Keratinocyte (primary cell): ENCODE measurements around the gene ETV5. TPM values are rescaled to one million over a fixed set of nuclear protein-coding genes. Genes with fewer than 3 reads are reported as not detected.

Experiments used
- DNase-seq: peaks from one replicate; pipeline ENCODE4 v3.0.0-alpha.2; 2011; ENCODE audit warnings: low read depth, missing footprints, low spot score
- FAIRE-seq: peaks from 2 replicates; lab custom pipeline; 2011; peaks lifted over from hg19 to GRCh38; lab: Jason Lieb, UNC
- H2AFZ ChIP-seq: 2 replicates; pipeline ENCODE4 v1.6.0; 2012; ENCODE audit warnings: low read length, control low read depth, inconsistent platforms; ENCODE audit not compliant: control insufficient read depth
- H3K27ac ChIP-seq: 2 replicates; pipeline ENCODE4 v1.5.1; 2011; ENCODE audit warnings: low read length; ENCODE audit not compliant: control insufficient read depth, insufficient read depth
- H3K27me3 ChIP-seq: 3 replicates; pipeline ENCODE4 v1.6.0; 2011; ENCODE audit warnings: low read length; ENCODE audit not compliant: control insufficient read depth, insufficient read depth; ENCODE audit errors: extremely low read depth
- H3K36me3 ChIP-seq, 2 experiments: 2 replicates in 1 of 2; 3 replicates in 1 of 2; pipeline ENCODE4 v1.5.1; 2011; ENCODE audit warnings: low read length in 2 of 2, mild to moderate bottlenecking in 1 of 2; ENCODE audit not compliant: control insufficient read depth in 2 of 2, insufficient read depth in 2 of 2; ENCODE audit errors: extremely low read depth in 1 of 2
- H3K4me1 ChIP-seq: 3 replicates; pipeline ENCODE4 v1.5.1; 2011; ENCODE audit warnings: low read length; ENCODE audit not compliant: control insufficient read depth, insufficient read depth; ENCODE audit errors: extremely low read depth
- H3K4me2 ChIP-seq: 3 replicates; pipeline ENCODE4 v1.6.0; 2011; ENCODE audit warnings: low read depth, low read length; ENCODE audit not compliant: control insufficient read depth, insufficient read depth; ENCODE audit errors: extremely low read depth
- H3K4me3 ChIP-seq, 3 experiments: fragments of 200-600 bp in 1 of 3; sonication (generic) in 1 of 3; 2 replicates in 2 of 3; 3 replicates in 1 of 3; pipeline ENCODE4 v1.5.1; 2011 to 2016; ENCODE audit warnings: low read length in 3 of 3, mild to moderate bottlenecking in 3 of 3, control low read depth in 2 of 3, inconsistent platforms in 1 of 3, low read depth in 1 of 3, mixed read lengths in 1 of 3, mixed run types in 1 of 3, moderate library complexity in 1 of 3; ENCODE audit not compliant: control insufficient read depth in 2 of 3, insufficient read depth in 2 of 3; ENCODE audit errors: extremely low read depth in 1 of 3
- H3K79me2 ChIP-seq: 2 replicates; pipeline ENCODE4 v1.6.0; 2012; ENCODE audit warnings: low read length; ENCODE audit not compliant: control insufficient read depth, insufficient read depth
- H3K9ac ChIP-seq: 3 replicates; pipeline ENCODE4 v1.6.0; 2011; ENCODE audit warnings: low read length; ENCODE audit not compliant: control insufficient read depth, insufficient read depth; ENCODE audit errors: extremely low read depth
- H3K9me1 ChIP-seq: 3 replicates; pipeline ENCODE4 v1.6.0; 2011; ENCODE audit warnings: low read length; ENCODE audit not compliant: control insufficient read depth, insufficient read depth; ENCODE audit errors: extremely low read depth
- H3K9me3 ChIP-seq: 2 replicates; pipeline ENCODE4 v1.5.1; 2012; ENCODE audit warnings: low read depth, low read length; ENCODE audit not compliant: control insufficient read depth
- H4K20me1 ChIP-seq: 3 replicates; pipeline ENCODE4 v1.6.0; 2011; ENCODE audit warnings: low read length; ENCODE audit not compliant: control insufficient read depth, insufficient read depth; ENCODE audit errors: extremely low read depth
- CTCF ChIP-seq, 3 experiments: IDR thresholded peaks in 1 of 3; conservative IDR thresholded peaks in 1 of 3; optimal IDR thresholded peaks in 1 of 3; 2 replicates in 2 of 3; 3 replicates in 1 of 3; pipeline versions ENCODE3 to v1.5.1; 2011; ENCODE audit warnings: low read length in 3 of 3, mild to moderate bottlenecking in 3 of 3, moderate library complexity in 2 of 3, control low read depth in 1 of 3, inconsistent platforms in 1 of 3; ENCODE audit not compliant: insufficient read depth in 2 of 3; ENCODE audit errors: extremely low read depth in 1 of 3
- EZH2 ChIP-seq: IDR thresholded peaks from one replicate; pipeline ENCODE4 v1.6.1; 2012; ENCODE audit warnings: inconsistent platforms, mild to moderate bottlenecking, low read length, moderate library complexity
- dilution Hi-C: fragments of 300-500 bp; cut with MboI; formaldehyde crosslinking; loops from one replicate; pipeline ENCODE4 v1.7.0; 2020; ENCODE audit warnings: low sequenced_read_pairs; ENCODE audit not compliant: extremely low pct_ligation_motif_present
- polyA plus RNA-seq, 5 experiments: library from polyadenylated mRNA; depleted of rRNA in 3 of 5; stranded (reverse) in 3 of 5; stranded (forward) in 1 of 5; unstranded in 1 of 5; fragments of >200 nt; gene quantifications; 1 replicate in 1 of 5; 2 replicates in 3 of 5; 3 replicates in 1 of 5; pipeline versions ENCODE4 v1.2.1 to v1.2.3, GENCODE V29; 2011 to 2012; ENCODE audit warnings: missing spikeins in 2 of 5, low read depth in 1 of 5, low replicate concordance in 1 of 5

Gene ETV5
- polyA plus RNA-seq, 1 donor (not counting 4 experiments of a cell fraction or from before 2014, with no cell fraction given), result 28.7 TPM

- FAIRE-seq, result no peak
- dilution Hi-C loops, result no loop called here
- TF ChIP-seq CTCF (optimal IDR thresholded peaks at IDR 0.05 in 1 of 3, IDR thresholded peaks at IDR 0.05 in 1 of 3, conservative IDR thresholded peaks at IDR 0.05 in 1 of 3; ENCODE audit: extremely low read depth in 1 of 3, insufficient read depth in 2 of 3, low read length in 3 of 3), result no peak
- no peak for TF ChIP-seq EZH2
- Histone ChIP-seq H3K27me3 (no peaks in the 10 kb centered on the region), H3K9me3 (no peaks in the 10 kb centered on the region), H2AFZ (no peak overlapping the region), H3K4me2 (no peak overlapping the region), H3K4me3 (no peak overlapping the region), H3K79me2 (no peaks in the 10 kb centered on the region), H4K20me1 (no peaks in the 10 kb centered on the region), H3K27ac (no peak overlapping the region), H3K9me1 (no peaks in the 10 kb centered on the region), H3K36me3 (no peaks in the 10 kb centered on the region), H3K4me1 (no peaks in the 10 kb centered on the region), H3K9ac (no peak overlapping the region)
- DNase-seq, result no peak
Observed at GRCh38 chr3:186001842-186002241, 107.0 kb downstream of the ETV5 start.

DNA sequence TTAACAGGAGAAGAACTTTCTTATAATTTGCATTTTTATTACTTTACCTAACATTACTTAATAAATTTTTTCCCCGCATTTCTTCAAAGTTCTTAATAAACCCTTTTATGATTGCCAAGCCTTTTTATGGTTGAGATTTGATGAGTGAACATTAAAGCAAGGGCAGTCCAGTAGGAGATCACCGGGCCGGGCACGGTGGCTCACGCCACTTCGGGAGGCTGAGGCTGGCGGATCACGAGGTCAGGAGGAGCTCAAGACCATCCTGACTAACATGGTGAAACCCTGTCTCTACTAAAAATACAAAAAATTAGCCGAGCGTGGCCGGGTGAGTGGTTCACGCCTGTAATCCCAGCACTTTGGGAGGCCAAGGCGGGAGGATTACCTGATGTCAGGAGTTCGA, 109.7 kb downstream of the ETV5 start:
- dilution Hi-C loops, result no loop called here
- no peak for FAIRE-seq

More for the DNA sequence above, 109.7 kb downstream of the ETV5 start:
- Histone ChIP-seq H3K9ac (no peak overlapping the region), H3K9me1 (no peaks in the 10 kb centered on the region), H3K27ac (no peak overlapping the region), H2AFZ (no peak overlapping the region), H3K4me3 (no peak overlapping the region), H3K79me2 (no peaks in the 10 kb centered on the region), H3K27me3 (no peaks in the 10 kb centered on the region), H3K4me1 (no peaks in the 10 kb centered on the region), H3K9me3 (no peaks in the 10 kb centered on the region), H3K4me2 (no peak overlapping the region), H4K20me1 (no peaks in the 10 kb centered on the region), H3K36me3 (no peaks in the 10 kb centered on the region)
- no peak for DNase-seq
- TF ChIP-seq EZH2 (no peak), CTCF (optimal IDR thresholded peaks at IDR 0.05 in 1 of 3, IDR thresholded peaks at IDR 0.05 in 1 of 3, conservative IDR thresholded peaks at IDR 0.05 in 1 of 3; ENCODE audit: extremely low read depth in 1 of 3, insufficient read depth in 2 of 3, low read length in 3 of 3) (no peak)
